HepG2 (cell line): ENCODE measurements around the gene PCAT7. TPM values are rescaled to one million over a fixed set of nuclear protein-coding genes. Genes with fewer than 3 reads are reported as not detected.

Experiments used
- ATAC-seq: fragments of 200-7000 bp; cut with Tn5 transposase; 3 replicates; pipeline ENCODE4 v1.9.1; 2020; ENCODE audit warnings: mild to moderate bottlenecking, moderate library complexity
- BruUV-seq: library from RNA; stranded (reverse); fragments of 400-500 nt; replicated peaks from 2 replicates; lab custom pipeline; 2021; lab: Mats Ljungman, UMichigan
- CTCF ChIA-PET: fragments of 300-600 bp; formaldehyde crosslinking; extraction: SDS; loops from one replicate; lab custom pipeline; 2021; ENCODE audit warnings: low total read pairs, inconsistent platforms, low intra/inter-chr PET ratio; lab: Yijun Ruan, JAX
- POLR2A ChIA-PET: fragments of 350-600 bp; sonication (Branson Sonifier 250); formaldehyde crosslinking; loops from one replicate; lab custom pipeline; 2020; ENCODE audit warnings: antibody characterized with exemption, inconsistent platforms; lab: Yijun Ruan, JAX
- DNase-seq: peaks from one replicate; pipeline ENCODE4 v3.0.0-alpha.2; 2015; ENCODE audit warnings: low spot score
- FAIRE-seq: peaks from 3 replicates; lab custom pipeline; 2011; peaks lifted over from hg19 to GRCh38; lab: Jason Lieb, UNC
- H2AFZ ChIP-seq: one replicate; pipeline ENCODE4 v1.6.1; 2011; ENCODE audit warnings: low read length, inconsistent platforms
- H3K27ac ChIP-seq: fragments of 300-600 bp; 3 replicates; pipeline ENCODE4 v1.8.0; 2011; ENCODE audit warnings: mixed run types, mild to moderate bottlenecking, mixed read lengths, low read length, inconsistent platforms; ENCODE audit not compliant: insufficient read depth; ENCODE audit errors: extremely low read length
- H3K27me3 ChIP-seq, 2 experiments: fragments of 200-600 bp in 1 of 2; 2 replicates in 1 of 2; 3 replicates in 1 of 2; pipeline versions ENCODE4 v1.6.0 to v1.8.0; 2011; ENCODE audit warnings: low read length in 2 of 2, mild to moderate bottlenecking in 2 of 2, moderate library complexity in 2 of 2, inconsistent platforms in 1 of 2; ENCODE audit not compliant: insufficient read depth in 2 of 2, control insufficient read depth in 1 of 2
- H3K36me3 ChIP-seq, 2 experiments: fragments of 200-600 bp in 1 of 2; replicated peaks in 1 of 2; 2 replicates in 1 of 2; 3 replicates in 1 of 2; pipeline versions ENCODE4 v1.5.1 to v1.8.0; 2011; ENCODE audit warnings: low read length in 2 of 2, inconsistent platforms in 1 of 2; ENCODE audit not compliant: insufficient read depth in 2 of 2, control insufficient read depth in 1 of 2
- H3K4me1 ChIP-seq: 2 replicates; pipeline ENCODE4 v1.5.1; 2012; ENCODE audit warnings: low read length, inconsistent platforms; ENCODE audit not compliant: insufficient read depth
- H3K4me2 ChIP-seq: 2 replicates; pipeline ENCODE4 v1.6.0; 2011; ENCODE audit warnings: low read depth, low read length, inconsistent platforms
- H3K4me3 ChIP-seq, 3 experiments: fragments of 200-600 bp in 1 of 3; sonication (generic), shearing (Covaris generic) in 1 of 3; replicated peaks in 1 of 3; 2 replicates each; pipeline ENCODE4 v1.5.1; 2011 to 2016; ENCODE audit warnings: low read length in 3 of 3, inconsistent platforms in 2 of 3, low read depth in 2 of 3, mild to moderate bottlenecking in 2 of 3, control low read depth in 1 of 3, mixed read lengths in 1 of 3; ENCODE audit not compliant: insufficient read depth in 1 of 3
- H3K79me2 ChIP-seq: one replicate; pipeline ENCODE4 v1.6.1; 2011; ENCODE audit warnings: low read length, inconsistent platforms; ENCODE audit not compliant: insufficient read depth
- H3K9ac ChIP-seq: 2 replicates; pipeline ENCODE4 v1.6.0; 2011; ENCODE audit warnings: mild to moderate bottlenecking, low read depth, low read length, inconsistent platforms; ENCODE audit not compliant: insufficient read depth
- H3K9me3 ChIP-seq: 2 replicates; pipeline ENCODE4 v1.5.1; 2012; ENCODE audit warnings: mild to moderate bottlenecking, low read length
- H4K20me1 ChIP-seq: 2 replicates; pipeline ENCODE4 v1.6.0; 2011; ENCODE audit warnings: inconsistent platforms, mild to moderate bottlenecking, low read length, moderate library complexity; ENCODE audit not compliant: insufficient read depth
- KDM5A ChIP-seq: fragments of 200-600 bp; sonication (generic); IDR thresholded peaks from 2 replicates; pipeline ENCODE4 v1.7.0; 2018; ENCODE audit warnings: antibody characterized with exemption, mild to moderate bottlenecking, low read length, borderline replicate concordance
- KLF12 ChIP-seq: sonication (generic); formaldehyde crosslinking; IDR thresholded peaks from 2 replicates; pipeline ENCODE4 v1.4.0; 2020; ENCODE audit warnings: missing genetic modification reagents, borderline replicate concordance
- ONECUT2 ChIP-seq: sonication (generic); formaldehyde crosslinking; IDR thresholded peaks from 2 replicates; pipeline ENCODE4 v1.4.0; 2020; ENCODE audit warnings: missing genetic modification reagents
- PRDM10 ChIP-seq: sonication (generic); formaldehyde crosslinking; IDR thresholded peaks from 2 replicates; pipeline ENCODE4 v1.4.0; 2020; ENCODE audit warnings: low read depth, missing genetic modification reagents
- REST ChIP-seq, 2 experiments: IDR thresholded peaks; 2 replicates each; pipeline ENCODE4 v1.6.1; 2011 to 2012; ENCODE audit warnings: low read length in 2 of 2, borderline replicate concordance in 1 of 2, low read depth in 1 of 2, mild to moderate bottlenecking in 1 of 2, moderate library complexity in 1 of 2
- ZBED4 ChIP-seq: sonication (generic); formaldehyde crosslinking; IDR thresholded peaks from 2 replicates; pipeline ENCODE4 v1.4.0; 2020; ENCODE audit warnings: missing genetic modification reagents, borderline replicate concordance
- ZNF574 ChIP-seq: sonication (generic); formaldehyde crosslinking; IDR thresholded peaks from 2 replicates; pipeline ENCODE4 v1.4.0; 2020; ENCODE audit warnings: missing genetic modification reagents
- ZNF720 ChIP-seq: sonication (generic); formaldehyde crosslinking; IDR thresholded peaks from 2 replicates; pipeline ENCODE4 v1.4.0; 2020; ENCODE audit warnings: missing genetic modification reagents
- WGBS: methylation state at CpG from one replicate; pipeline ENCODE4 v1.1.6; 2017; ENCODE audit warnings: low lambda C conversion rate; 5-methylcytosine and 5-hydroxymethylcytosine counted together
- in situ Hi-C: cut with HindIII; loops from 2 replicates; pipeline ENCODE4 v1.10.0; 2017; ENCODE audit warnings: low pct_unique_long_range_greater_than_20kb; ENCODE audit not compliant: extremely low pct_ligation_motif_present
- intact Hi-C: fragments of 100-400 bp; cut with micrococcal nuclease; formaldehyde crosslinking; loops from one replicate; pipeline ENCODE4 v1.10.0; 2022; ENCODE audit not compliant: unreplicated experiment
- polyA plus RNA-seq, 8 experiments: library from polyadenylated mRNA; depleted of rRNA in 3 of 8; stranded (reverse) in 7 of 8; unstranded in 1 of 8; fragments of >200 nt; fragmentation: Illumina TruSeq in 4 of 8; extraction: Trizol in 4 of 8; gene quantifications; 2 replicates each; pipeline versions ENCODE4 v1.2.1 to v1.2.3, GENCODE V29; 2011 to 2016; ENCODE audit warnings: low read depth in 4 of 8, missing spikeins in 1 of 8, mixed read lengths in 1 of 8; ENCODE audit not compliant: insufficient read depth in 1 of 8
- total RNA-seq, 5 experiments: library from RNA; depleted of rRNA; stranded (reverse); fragments of >200 nt; fragmentation: Illumina TruSeq; extraction: Trizol; gene quantifications; 2 replicates each; pipeline ENCODE4 v1.2.3, GENCODE V29; 2016; ENCODE audit warnings: low read depth in 1 of 5

The PCAT7 gene
- total and polyA plus RNA-seq, 2 of the 13 experiments (the other 11 are each of a cell fraction or from before 2014, with no cell fraction given): 2.3 to 3.9 TPM

GRCh38 chr9:94576131-94576530, 21.2 kb downstream of the PCAT7 start (continued):
- no peak for TF ChIP-seq ZNF574 (CRISPR knock-in tag)

GRCh38 chr9:94577036-94577435, 22.2 kb downstream of the PCAT7 start:
- no peak overlapping the region for H2AFZ ChIP-seq
- no peak overlapping the region for H3K9ac ChIP-seq
- H3K79me2 ChIP-seq: no peaks in the 10 kb centered on the region
- DNase-seq (no peak), FAIRE-seq (no peak), ATAC-seq (no peak)
- intact Hi-C loops: no loop called here
- no peak overlapping the region for H3K27ac ChIP-seq
- H4K20me1 ChIP-seq: no peaks in the 10 kb centered on the region
- POLR2A ChIA-PET: no interaction called here
- BruUV-seq: no TSS peak
- no peaks in the 10 kb centered on the region for H3K36me3 ChIP-seq
- in situ Hi-C loops: no loop called here
- no peak overlapping the region for H3K4me3 ChIP-seq
- H3K4me1 ChIP-seq: 0 out of 2 replicates have a peak, but pooled peaks cover 10% of the 10 kb centered on the region
- CTCF ChIA-PET: no interaction called here
- H3K4me2 ChIP-seq: no peak overlapping the region
- 0% methylated on average over 1 of the region's 1 CpG for WGBS
- no peaks in the 10 kb centered on the region for H3K27me3 ChIP-seq
- H3K9me3 ChIP-seq: no peaks in the 10 kb centered on the region
- TF ChIP-seq KDM5A: no peak
- no peak for TF ChIP-seq REST (IDR thresholded peaks at IDR 0.05; ENCODE audit: borderline replicate concordance in 1 of 2, low read depth in 1 of 2, low read length in 2 of 2)
- TF ChIP-seq KLF12 (CRISPR knock-in tag): no peak
- no peak for TF ChIP-seq ZBED4
- TF ChIP-seq ONECUT2 (CRISPR knock-in tag): no peak
- no peak for TF ChIP-seq ZNF720 (CRISPR knock-in tag)
- no peak for TF ChIP-seq PRDM10 (CRISPR knock-in tag)
